HepG2 (cell line): ENCODE results near the gene CLDN10. TPM values are rescaled to one million over a fixed set of nuclear protein-coding genes. Genes with fewer than 3 reads are reported as not detected.

Experiments used
- ATAC-seq: fragments of 200-7000 bp; cut with Tn5 transposase; 3 replicates; pipeline ENCODE4 v1.9.1; 2020; ENCODE audit warnings: mild to moderate bottlenecking, moderate library complexity
- BruUV-seq: library from RNA; stranded (reverse); fragments of 400-500 nt; replicated peaks from 2 replicates; lab custom pipeline; 2021; lab: Mats Ljungman, UMichigan
- CTCF ChIA-PET: fragments of 300-600 bp; formaldehyde crosslinking; extraction: SDS; loops from one replicate; lab custom pipeline; 2021; ENCODE audit warnings: low total read pairs, inconsistent platforms, low intra/inter-chr PET ratio; lab: Yijun Ruan, JAX
- POLR2A ChIA-PET: fragments of 350-600 bp; sonication (Branson Sonifier 250); formaldehyde crosslinking; loops from one replicate; lab custom pipeline; 2020; ENCODE audit warnings: antibody characterized with exemption, inconsistent platforms; lab: Yijun Ruan, JAX
- DNase-seq: peaks from one replicate; pipeline ENCODE4 v3.0.0-alpha.2; 2015; ENCODE audit warnings: low spot score
- FAIRE-seq: peaks from 3 replicates; lab custom pipeline; 2011; peaks lifted over from hg19 to GRCh38; lab: Jason Lieb, UNC
- H2AFZ ChIP-seq: one replicate; pipeline ENCODE4 v1.6.1; 2011; ENCODE audit warnings: low read length, inconsistent platforms
- H3K27ac ChIP-seq: fragments of 300-600 bp; 3 replicates; pipeline ENCODE4 v1.8.0; 2011; ENCODE audit warnings: mixed run types, mild to moderate bottlenecking, mixed read lengths, low read length, inconsistent platforms; ENCODE audit not compliant: insufficient read depth; ENCODE audit errors: extremely low read length
- H3K27me3 ChIP-seq, 2 experiments: fragments of 200-600 bp in 1 of 2; 2 replicates in 1 of 2; 3 replicates in 1 of 2; pipeline versions ENCODE4 v1.6.0 to v1.8.0; 2011; ENCODE audit warnings: low read length in 2 of 2, mild to moderate bottlenecking in 2 of 2, moderate library complexity in 2 of 2, inconsistent platforms in 1 of 2; ENCODE audit not compliant: insufficient read depth in 2 of 2, control insufficient read depth in 1 of 2
- H3K36me3 ChIP-seq, 2 experiments: fragments of 200-600 bp in 1 of 2; replicated peaks in 1 of 2; 2 replicates in 1 of 2; 3 replicates in 1 of 2; pipeline versions ENCODE4 v1.5.1 to v1.8.0; 2011; ENCODE audit warnings: low read length in 2 of 2, inconsistent platforms in 1 of 2; ENCODE audit not compliant: insufficient read depth in 2 of 2, control insufficient read depth in 1 of 2
- H3K4me1 ChIP-seq: 2 replicates; pipeline ENCODE4 v1.5.1; 2012; ENCODE audit warnings: low read length, inconsistent platforms; ENCODE audit not compliant: insufficient read depth
- H3K4me2 ChIP-seq: 2 replicates; pipeline ENCODE4 v1.6.0; 2011; ENCODE audit warnings: low read depth, low read length, inconsistent platforms
- H3K4me3 ChIP-seq, 3 experiments: fragments of 200-600 bp in 1 of 3; sonication (generic), shearing (Covaris generic) in 1 of 3; replicated peaks in 1 of 3; 2 replicates each; pipeline ENCODE4 v1.5.1; 2011 to 2016; ENCODE audit warnings: low read length in 3 of 3, inconsistent platforms in 2 of 3, low read depth in 2 of 3, mild to moderate bottlenecking in 2 of 3, control low read depth in 1 of 3, mixed read lengths in 1 of 3; ENCODE audit not compliant: insufficient read depth in 1 of 3
- H3K79me2 ChIP-seq: one replicate; pipeline ENCODE4 v1.6.1; 2011; ENCODE audit warnings: low read length, inconsistent platforms; ENCODE audit not compliant: insufficient read depth
- H3K9ac ChIP-seq: 2 replicates; pipeline ENCODE4 v1.6.0; 2011; ENCODE audit warnings: mild to moderate bottlenecking, low read depth, low read length, inconsistent platforms; ENCODE audit not compliant: insufficient read depth
- H3K9me3 ChIP-seq: 2 replicates; pipeline ENCODE4 v1.5.1; 2012; ENCODE audit warnings: mild to moderate bottlenecking, low read length
- H4K20me1 ChIP-seq: 2 replicates; pipeline ENCODE4 v1.6.0; 2011; ENCODE audit warnings: inconsistent platforms, mild to moderate bottlenecking, low read length, moderate library complexity; ENCODE audit not compliant: insufficient read depth
- ETS1 ChIP-seq: sonication (generic); formaldehyde crosslinking; IDR thresholded peaks from 2 replicates; pipeline ENCODE4 v1.4.0; 2020; ENCODE audit warnings: missing genetic modification reagents
- FUBP1 ChIP-seq: sonication (generic); formaldehyde crosslinking; IDR thresholded peaks from 2 replicates; pipeline ENCODE4 v1.5.1; 2020; ENCODE audit warnings: missing genetic modification reagents, mild to moderate bottlenecking, borderline replicate concordance
- IRF2 ChIP-seq: IDR thresholded peaks from 2 replicates; pipeline ENCODE4 v1.6.1; 2018; ENCODE audit warnings: missing genetic modification reagents, missing compliant biosample characterization
- ISL2 ChIP-seq: sonication (generic); formaldehyde crosslinking; IDR thresholded peaks from 2 replicates; pipeline ENCODE4 v1.5.0; 2020; ENCODE audit warnings: missing genetic modification reagents
- LRRFIP1 ChIP-seq: sonication (generic); formaldehyde crosslinking; conservative IDR thresholded peaks from 2 replicates; pipeline ENCODE4 v1.4.0; 2020; ENCODE audit warnings: missing genetic modification reagents
- SMAD3 ChIP-seq: sonication (generic); formaldehyde crosslinking; IDR thresholded peaks from 2 replicates; pipeline ENCODE4 v1.4.0; 2020; ENCODE audit warnings: missing genetic modification reagents
- ZNF253 ChIP-seq: sonication (generic); formaldehyde crosslinking; IDR thresholded peaks from 2 replicates; pipeline ENCODE4 v1.8.0; 2022; ENCODE audit warnings: mild to moderate bottlenecking, missing genetic modification reagents, borderline replicate concordance
- ZNF564 ChIP-seq: sonication (generic); formaldehyde crosslinking; IDR thresholded peaks from 2 replicates; pipeline ENCODE4 v1.8.1; 2023; ENCODE audit warnings: mild to moderate bottlenecking, missing genetic modification reagents
- WGBS: methylation state at CpG from one replicate; pipeline ENCODE4 v1.1.6; 2017; ENCODE audit warnings: low lambda C conversion rate; 5-methylcytosine and 5-hydroxymethylcytosine counted together
- in situ Hi-C: cut with HindIII; loops from 2 replicates; pipeline ENCODE4 v1.10.0; 2017; ENCODE audit warnings: low pct_unique_long_range_greater_than_20kb; ENCODE audit not compliant: extremely low pct_ligation_motif_present
- intact Hi-C: fragments of 100-400 bp; cut with micrococcal nuclease; formaldehyde crosslinking; loops from one replicate; pipeline ENCODE4 v1.10.0; 2022; ENCODE audit not compliant: unreplicated experiment
- polyA plus RNA-seq, 8 experiments: library from polyadenylated mRNA; depleted of rRNA in 3 of 8; stranded (reverse) in 7 of 8; unstranded in 1 of 8; fragments of >200 nt; fragmentation: Illumina TruSeq in 4 of 8; extraction: Trizol in 4 of 8; gene quantifications; 2 replicates each; pipeline versions ENCODE4 v1.2.1 to v1.2.3, GENCODE V29; 2011 to 2016; ENCODE audit warnings: low read depth in 4 of 8, missing spikeins in 1 of 8, mixed read lengths in 1 of 8; ENCODE audit not compliant: insufficient read depth in 1 of 8
- total RNA-seq, 5 experiments: library from RNA; depleted of rRNA; stranded (reverse); fragments of >200 nt; fragmentation: Illumina TruSeq; extraction: Trizol; gene quantifications; 2 replicates each; pipeline ENCODE4 v1.2.3, GENCODE V29; 2016; ENCODE audit warnings: low read depth in 1 of 5

The CLDN10 gene
- total and polyA plus RNA-seq, 2 of the 13 experiments (the other 11 are each of a cell fraction or from before 2014, with no cell fraction given) = not detected

GRCh38 chr13:95615539-95615938 lies 63.0 kb downstream of the CLDN10 start (continued):
- TF ChIP-seq FUBP1 = no peak
- no peak for TF ChIP-seq SMAD3 (CRISPR knock-in tag)

GRCh38 chr13:95620030-95620824 lies 67.7 kb downstream of the CLDN10 start:
- Histone ChIP-seq H3K36me3 (peaks cover 14 to 70% of the 10 kb centered on the region in 2 experiments; a peak in 4 of 5 replicates), H3K79me2 (no peaks in the 10 kb centered on the region), H3K27me3 (no peaks in the 10 kb centered on the region), H3K9me3 (no peaks in the 10 kb centered on the region), H3K4me2 (no peak overlapping the region), H3K9ac (no peak overlapping the region), H3K27ac (no peak overlapping the region), H3K4me1 (no peaks in the 10 kb centered on the region), H3K4me3 (no peak overlapping the region), H2AFZ (no peak overlapping the region), H4K20me1 (no peaks in the 10 kb centered on the region)
- ATAC-seq (no peak), FAIRE-seq (no peak), DNase-seq (no peak)
- WGBS = 95% methylated on average over 2 of the region's 2 CpGs
- ChIA-PET CTCF (no interaction called here), POLR2A (no interaction called here)
- in situ Hi-C loops = loop anchor here (5.0 kb wide), 1 partner anchor 217 kb away; no protein-coding TSS in a partner anchor
- intact Hi-C loops = no loop called here
- BruUV-seq = no TSS peak
- TF ChIP-seq ZNF253 = no peak
- TF ChIP-seq LRRFIP1 (CRISPR knock-in tag) = no peak
- TF ChIP-seq ETS1 (CRISPR knock-in tag) = no peak
- no peak for TF ChIP-seq IRF2 (CRISPR knock-in tag)
- TF ChIP-seq ZNF564 (CRISPR knock-in tag) = no peak
- no peak for TF ChIP-seq ISL2 (CRISPR knock-in tag)
